Erythroblast (primary cell): Measurements from ENCODE around the gene IL11.

Experiments used
- GATA1 ChIP-seq: IDR thresholded peaks from 2 replicates; pipeline ENCODE4 v1.6.1; 2011; ENCODE audit warnings: low read depth, mild to moderate bottlenecking, control low read depth, low read length, moderate library complexity
- POLR2A ChIP-seq: IDR thresholded peaks from 2 replicates; pipeline ENCODE4 v1.6.1; 2011; ENCODE audit warnings: mild to moderate bottlenecking, low read length

DNA sequence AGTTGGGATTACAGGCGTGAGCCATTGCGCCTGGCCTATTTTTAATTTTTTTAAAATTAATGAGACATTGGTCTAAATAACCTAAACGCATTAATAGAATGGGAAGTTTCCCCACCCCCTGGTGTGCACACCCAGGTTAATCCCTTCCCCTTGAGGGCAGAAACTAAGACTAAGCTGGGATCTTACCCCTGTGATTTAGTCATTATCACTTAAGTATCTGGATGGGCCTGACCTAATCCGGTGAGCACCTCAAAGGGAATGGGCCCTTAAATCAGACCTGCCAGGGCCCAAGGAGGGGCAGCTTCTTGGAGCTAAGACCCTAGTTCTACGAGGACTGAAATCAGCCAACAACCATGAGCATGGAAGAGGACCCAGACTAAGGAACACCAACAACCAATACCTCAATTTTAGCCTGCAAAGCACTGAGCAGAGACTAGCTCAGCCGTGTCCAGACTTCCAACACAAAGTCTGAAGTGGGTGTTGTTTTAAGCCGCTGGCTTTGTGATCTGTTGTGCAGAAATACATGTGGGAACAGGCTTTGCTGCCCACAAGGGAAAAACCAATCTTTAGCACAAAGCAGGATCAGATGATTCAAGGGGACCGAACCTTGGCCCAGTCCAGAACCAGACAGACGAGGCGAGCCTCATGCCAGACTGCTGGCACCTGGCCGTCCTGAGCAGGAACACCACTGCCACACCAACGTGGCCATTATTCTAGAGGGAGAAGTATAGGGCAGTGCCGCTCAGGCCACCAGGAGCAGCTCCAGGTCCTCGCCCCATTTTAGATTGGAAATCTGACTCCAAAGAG is 30.2 kb upstream of the IL11 start:
- TF ChIP-seq POLR2A (no peak), GATA1 (no peak)
